PFSK-1 (cell line): ENCODE measurements around the gene FAM83E.

Source experiments
- FOXP2 ChIP-seq: optimal IDR thresholded peaks from 2 replicates; pipeline ENCODE3; 2011; ENCODE audit warnings: borderline replicate concordance, control low read depth, inconsistent platforms; ENCODE audit not compliant: insufficient read depth; ENCODE audit errors: extremely low read length, extremely low read depth
- POLR2AphosphoS5 ChIP-seq: IDR thresholded peaks from 2 replicates; pipeline ENCODE4 v1.6.1; 2012; ENCODE audit warnings: low read depth, mild to moderate bottlenecking, control low read depth, low read length, moderate library complexity
- SIN3A ChIP-seq: IDR thresholded peaks from 2 replicates; pipeline ENCODE4 v1.6.1; 2012; ENCODE audit warnings: mild to moderate bottlenecking, low read length, moderate library complexity, borderline replicate concordance; ENCODE audit not compliant: insufficient read depth
- TAF1 ChIP-seq: IDR thresholded peaks from 2 replicates; pipeline ENCODE4 v1.6.1; 2012; ENCODE audit warnings: low read length, control low read depth, borderline replicate concordance; ENCODE audit not compliant: insufficient read depth
- TF ChIP-seq, protein P1 (sequence below), 2 experiments: IDR thresholded peaks; 2 replicates each; pipeline versions ENCODE4 v1.6.1 to v1.8.0; 2011 to 2012; ENCODE audit warnings: low read depth in 2 of 2, low read length in 2 of 2, control low read depth in 1 of 2, inconsistent platforms in 1 of 2, mild to moderate bottlenecking in 1 of 2, moderate library complexity in 1 of 2; ENCODE audit not compliant: insufficient read depth in 1 of 2

FAM83E gene

DNA sequence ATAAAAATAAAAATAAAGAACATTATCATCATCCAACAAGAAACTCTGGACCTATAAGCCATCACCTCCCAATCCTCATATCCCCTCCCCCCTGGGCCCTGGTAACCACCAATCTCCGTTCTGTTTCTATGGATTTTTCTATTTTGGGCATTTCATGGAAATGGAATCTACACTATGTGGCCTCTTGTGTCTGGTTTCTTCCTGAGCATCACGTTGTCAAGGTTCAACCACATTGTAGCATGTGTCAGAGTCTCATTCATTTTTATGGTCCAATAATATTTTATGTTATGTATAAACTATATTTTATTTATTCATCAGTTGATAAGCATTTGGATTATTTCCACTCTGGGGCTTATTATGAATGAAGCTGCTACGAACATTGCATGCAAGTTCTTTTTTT is 36.0 kb downstream of the FAM83E start:
- TF ChIP-seq SIN3A (no peak), TAF1 (no peak), POLR2AphosphoS5 (no peak), FOXP2 (no peak)
- TF ChIP-seq, protein P1, sequence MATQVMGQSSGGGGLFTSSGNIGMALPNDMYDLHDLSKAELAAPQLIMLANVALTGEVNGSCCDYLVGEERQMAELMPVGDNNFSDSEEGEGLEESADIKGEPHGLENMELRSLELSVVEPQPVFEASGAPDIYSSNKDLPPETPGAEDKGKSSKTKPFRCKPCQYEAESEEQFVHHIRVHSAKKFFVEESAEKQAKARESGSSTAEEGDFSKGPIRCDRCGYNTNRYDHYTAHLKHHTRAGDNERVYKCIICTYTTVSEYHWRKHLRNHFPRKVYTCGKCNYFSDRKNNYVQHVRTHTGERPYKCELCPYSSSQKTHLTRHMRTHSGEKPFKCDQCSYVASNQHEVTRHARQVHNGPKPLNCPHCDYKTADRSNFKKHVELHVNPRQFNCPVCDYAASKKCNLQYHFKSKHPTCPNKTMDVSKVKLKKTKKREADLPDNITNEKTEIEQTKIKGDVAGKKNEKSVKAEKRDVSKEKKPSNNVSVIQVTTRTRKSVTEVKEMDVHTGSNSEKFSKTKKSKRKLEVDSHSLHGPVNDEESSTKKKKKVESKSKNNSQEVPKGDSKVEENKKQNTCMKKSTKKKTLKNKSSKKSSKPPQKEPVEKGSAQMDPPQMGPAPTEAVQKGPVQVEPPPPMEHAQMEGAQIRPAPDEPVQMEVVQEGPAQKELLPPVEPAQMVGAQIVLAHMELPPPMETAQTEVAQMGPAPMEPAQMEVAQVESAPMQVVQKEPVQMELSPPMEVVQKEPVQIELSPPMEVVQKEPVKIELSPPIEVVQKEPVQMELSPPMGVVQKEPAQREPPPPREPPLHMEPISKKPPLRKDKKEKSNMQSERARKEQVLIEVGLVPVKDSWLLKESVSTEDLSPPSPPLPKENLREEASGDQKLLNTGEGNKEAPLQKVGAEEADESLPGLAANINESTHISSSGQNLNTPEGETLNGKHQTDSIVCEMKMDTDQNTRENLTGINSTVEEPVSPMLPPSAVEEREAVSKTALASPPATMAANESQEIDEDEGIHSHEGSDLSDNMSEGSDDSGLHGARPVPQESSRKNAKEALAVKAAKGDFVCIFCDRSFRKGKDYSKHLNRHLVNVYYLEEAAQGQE (IDR thresholded peaks at IDR 0.05; ENCODE audit: insufficient read depth in 1 of 2, low read depth in 2 of 2, low read length in 2 of 2) = no peak

DNA sequence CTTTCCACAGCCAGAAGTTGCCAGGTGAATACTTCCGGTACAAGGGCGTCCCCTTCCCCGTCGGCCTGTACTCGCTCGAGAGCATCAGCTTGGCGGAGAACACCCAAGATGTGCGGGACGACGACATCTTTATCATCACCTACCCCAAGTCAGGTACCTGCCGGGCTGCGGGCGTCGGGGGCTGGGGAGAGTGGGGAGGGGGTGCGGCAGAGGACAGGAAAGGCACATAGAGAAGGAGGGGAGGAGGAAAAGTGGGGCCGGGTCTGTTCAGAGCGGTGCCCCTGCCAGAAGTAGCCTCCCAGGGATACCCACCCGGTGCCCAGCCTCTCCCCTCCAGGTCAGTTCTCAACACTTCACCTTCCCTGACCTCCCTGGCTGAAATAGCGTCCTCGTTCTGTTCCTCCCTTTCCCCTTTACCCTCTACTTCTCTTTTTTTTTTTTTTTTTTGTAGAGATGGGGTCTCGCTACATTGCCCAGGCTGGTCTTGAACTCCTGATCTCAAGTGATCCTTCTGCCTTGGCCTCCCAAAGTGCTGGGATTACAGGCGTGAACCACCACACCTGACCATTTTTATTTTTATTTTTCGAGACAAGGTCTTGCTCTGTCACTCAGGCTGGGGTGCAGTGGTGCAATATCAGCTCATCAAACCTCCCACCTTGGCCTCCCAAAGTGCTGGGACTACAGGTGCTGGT is 38.8 kb downstream of the FAM83E start:
- TF ChIP-seq FOXP2 = no peak
- TF ChIP-seq, protein P1 (IDR thresholded peaks at IDR 0.05; ENCODE audit: insufficient read depth in 1 of 2, low read depth in 2 of 2, low read length in 2 of 2) = no peak
- no peak for TF ChIP-seq POLR2AphosphoS5
- TF ChIP-seq TAF1 = no peak
- TF ChIP-seq SIN3A = no peak

DNA sequence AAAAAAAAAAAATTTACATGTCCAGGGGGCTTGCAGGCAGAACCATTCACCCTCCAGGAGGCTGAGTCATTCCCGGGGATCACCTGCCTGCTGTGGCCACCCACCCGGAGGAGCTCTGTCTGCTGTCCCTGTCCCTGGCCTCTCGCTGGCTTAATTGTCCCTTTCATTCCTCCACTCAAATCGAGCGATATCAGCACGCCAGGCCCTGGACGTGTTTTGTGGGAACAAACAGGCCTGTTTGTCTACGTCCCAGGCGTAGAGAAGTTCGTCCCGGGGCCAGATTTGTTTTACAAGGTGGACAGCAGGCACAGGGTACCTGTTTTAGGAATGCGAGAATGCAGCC is 41.7 kb downstream of the FAM83E start:
- TF ChIP-seq, protein P1 (IDR thresholded peaks at IDR 0.05; ENCODE audit: insufficient read depth in 1 of 2, low read depth in 2 of 2, low read length in 2 of 2) = no peak

DNA sequence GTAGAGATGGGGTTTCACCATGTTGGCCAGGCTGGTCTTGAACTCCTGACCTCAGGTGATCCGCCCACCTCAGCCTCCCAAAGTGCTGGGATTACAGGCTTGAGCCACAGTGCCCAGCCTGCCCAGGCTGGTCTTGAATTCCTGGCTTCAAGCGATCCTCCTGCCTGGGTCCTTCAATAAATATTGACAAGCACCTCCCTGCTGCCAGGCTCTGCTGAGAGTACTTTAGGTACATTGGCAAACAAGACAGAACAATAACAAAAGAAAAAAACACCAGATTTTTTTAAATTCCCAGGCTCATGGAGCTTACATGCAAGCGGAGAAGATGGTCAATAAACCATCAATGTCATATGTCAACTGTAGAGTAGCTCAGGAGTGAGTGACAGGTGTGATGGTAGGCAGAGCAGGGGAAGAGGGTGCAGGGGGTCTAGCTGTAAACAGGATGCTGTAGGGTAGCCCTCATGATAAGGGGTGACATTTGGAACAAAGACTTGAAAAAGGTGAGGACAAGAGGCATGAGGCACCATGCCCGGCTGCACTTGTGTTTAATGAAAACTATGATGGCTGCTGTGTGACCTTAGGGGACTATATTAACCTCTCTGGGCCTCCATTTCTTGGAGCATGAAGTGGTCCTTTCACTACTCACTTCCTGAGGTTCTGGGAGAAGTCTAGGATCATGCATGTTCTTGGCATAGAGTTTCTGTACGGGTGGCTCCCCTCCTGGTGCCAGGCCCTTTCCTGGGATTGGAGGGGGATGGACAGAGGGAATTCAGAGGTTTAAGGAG is 43.3 kb downstream of the FAM83E start:
- TF ChIP-seq POLR2AphosphoS5 = no peak
- TF ChIP-seq TAF1 = no peak
- TF ChIP-seq SIN3A = no peak
- no peak for TF ChIP-seq FOXP2
- TF ChIP-seq, protein P1 (IDR thresholded peaks at IDR 0.05; ENCODE audit: insufficient read depth in 1 of 2, low read depth in 2 of 2, low read length in 2 of 2) = no peak
